Measurements from ENCODE around the gene TRIM38. TPM values are rescaled to one million over a fixed set of nuclear protein-coding genes. Genes with fewer than 3 reads are reported as not detected.

The TRIM38 gene
- total RNA-seq, 4 donors from 2014 or later, result 11.5 to 14.0 (median 12.4) TPM

DNA sequence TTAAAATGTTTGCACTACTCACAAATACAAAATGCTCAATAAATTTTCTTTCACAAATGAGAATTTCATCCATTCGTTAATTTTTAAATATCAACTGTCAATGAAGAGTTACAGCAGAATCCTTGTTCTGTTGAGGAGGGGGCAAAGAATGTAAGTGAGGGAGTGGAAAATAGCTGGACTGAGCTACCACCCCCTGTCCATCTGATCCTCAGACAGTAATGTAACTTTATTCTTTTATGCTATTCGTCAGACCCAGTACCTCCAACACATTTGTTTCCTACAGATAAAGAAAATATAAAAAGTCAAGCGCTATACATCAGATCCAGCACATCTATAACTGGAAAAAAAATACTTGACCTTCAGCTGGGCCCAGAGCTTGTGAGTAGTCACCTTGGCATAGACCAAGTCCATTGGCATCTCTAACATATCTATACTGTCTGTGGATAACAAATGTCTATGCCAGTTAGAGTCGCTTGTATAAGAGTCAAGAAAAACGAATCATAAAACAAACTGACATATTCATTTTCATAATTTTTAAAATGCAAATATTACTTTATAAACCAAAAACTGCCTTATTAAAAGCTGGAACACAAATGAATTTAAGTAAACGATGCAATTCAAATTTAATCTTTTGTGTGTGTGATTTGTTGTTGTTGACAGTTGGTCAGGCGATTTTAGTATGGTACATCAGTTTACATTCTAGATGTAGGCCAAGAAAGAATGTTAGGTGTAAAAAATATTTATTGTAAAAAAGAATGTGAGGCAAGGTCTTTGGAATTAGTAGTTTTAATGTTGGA is 67.5 kb downstream of the TRIM38 start:
- DNase-seq, result no peak
- H3K36me3 ChIP-seq, result no peaks in the 10 kb centered on the region
- no peak overlapping the region for H3K4me3 ChIP-seq (replicated peaks in 1 of 3)
- H3K27me3 ChIP-seq, result no peaks in the 10 kb centered on the region
- H3K4me1 ChIP-seq, result peaks cover 12 to 25% of the 10 kb centered on the region in 2 donors
- H3K9me3 ChIP-seq, result no peaks in the 10 kb centered on the region
- WGBS, 2 donors, result 69 to 73% methylated on average over 7 of the region's 7 CpGs
- intact Hi-C loops (cut with DNase I), result no loop called here
- no peak overlapping the region for H3K27ac ChIP-seq
- TF ChIP-seq CTCF (IDR thresholded peaks at IDR 0.05) (no peak), POLR2A (IDR thresholded peaks at IDR 0.05) (no peak)

GRCh38 chr6:26030716-26031115 is 68.1 kb downstream of the TRIM38 start:
- DNase-seq, result no peak
- peaks cover 10 to 20% of the 10 kb centered on the region in 2 donors for H3K4me1 ChIP-seq
- no peak overlapping the region for H3K4me3 ChIP-seq (replicated peaks in 1 of 3)
- 54 to 62% methylated on average over 3 of the region's 3 CpGs for WGBS, 2 donors
- intact Hi-C loops (cut with DNase I), result no loop called here
- H3K36me3 ChIP-seq, result no peaks in the 10 kb centered on the region
- no peak overlapping the region for H3K27ac ChIP-seq
- H3K27me3 ChIP-seq, result no peaks in the 10 kb centered on the region
- TF ChIP-seq POLR2A (IDR thresholded peaks at IDR 0.05) (no peak), CTCF (IDR thresholded peaks at IDR 0.05) (no peak)
- no peaks in the 10 kb centered on the region for H3K9me3 ChIP-seq

DNA sequence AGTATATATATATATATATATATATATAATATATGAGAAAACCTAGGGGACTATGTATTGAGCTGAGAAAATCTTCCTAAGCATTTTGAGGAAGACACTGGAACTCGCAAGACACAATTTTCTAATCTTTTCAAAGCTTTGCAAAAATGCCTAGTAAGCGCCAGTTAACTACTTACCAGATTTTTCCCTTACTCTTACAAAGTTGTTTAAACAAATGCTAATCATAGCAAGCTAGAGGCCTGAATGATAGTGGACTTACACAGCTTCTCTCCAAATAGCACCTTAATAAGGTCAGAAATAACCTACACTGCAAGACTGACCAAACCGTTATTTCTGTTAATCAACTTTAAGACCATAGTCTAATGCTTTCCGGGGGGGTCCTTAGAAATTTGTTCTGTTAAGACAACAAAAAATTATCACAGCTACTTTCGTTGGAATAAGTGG is 68.6 kb downstream of the TRIM38 start:
- H3K4me3 ChIP-seq (replicated peaks in 1 of 3), result peak overlapping the region in 1 of 3 donors; percentile 45
- TF ChIP-seq POLR2A (IDR thresholded peaks at IDR 0.05) (no peak), CTCF (IDR thresholded peaks at IDR 0.05) (no peak)
- no peak for DNase-seq
- H3K4me1 ChIP-seq, result peaks cover 10 to 16% of the 10 kb centered on the region in 2 donors
- H3K36me3 ChIP-seq, result no peaks in the 10 kb centered on the region
- H3K9me3 ChIP-seq, result no peaks in the 10 kb centered on the region
- intact Hi-C loops (cut with DNase I), result no loop called here
- H3K27ac ChIP-seq, result no peak overlapping the region
- no peaks in the 10 kb centered on the region for H3K27me3 ChIP-seq
- WGBS, 2 donors, result 36 to 42% methylated on average over 5 of the region's 5 CpGs

DNA sequence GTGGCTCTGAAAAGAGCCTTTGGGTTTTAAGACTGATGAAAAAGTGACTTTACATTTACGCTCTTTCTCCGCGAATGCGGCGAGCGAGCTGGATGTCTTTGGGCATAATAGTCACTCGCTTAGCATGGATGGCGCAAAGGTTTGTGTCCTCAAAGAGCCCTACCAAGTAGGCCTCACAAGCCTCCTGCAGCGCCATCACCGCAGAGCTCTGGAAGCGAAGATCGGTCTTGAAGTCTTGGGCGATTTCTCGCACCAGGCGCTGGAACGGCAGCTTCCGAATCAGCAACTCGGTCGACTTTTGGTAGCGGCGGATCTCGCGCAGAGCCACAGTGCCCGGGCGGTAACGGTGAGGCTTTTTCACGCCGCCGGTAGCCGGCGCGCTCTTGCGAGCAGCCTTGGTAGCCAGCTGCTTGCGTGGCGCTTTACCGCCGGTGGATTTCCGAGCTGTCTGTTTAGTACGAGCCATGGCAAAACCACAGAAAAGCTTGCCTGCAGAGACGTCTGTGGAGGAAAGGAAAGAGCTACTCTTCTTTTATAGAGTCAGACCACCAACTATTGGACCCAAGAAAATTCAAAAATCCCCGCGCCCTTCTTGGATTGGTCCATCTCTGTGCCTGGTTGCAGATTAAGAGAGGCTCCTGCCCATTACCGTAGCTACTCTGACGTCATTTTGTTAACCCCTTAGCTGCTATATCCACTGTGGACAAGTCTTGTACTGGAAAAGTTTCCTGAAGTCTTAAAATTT is 69.2 kb downstream of the TRIM38 start:
- peak overlapping the region in 1 of 3 donors; percentile 92 for H3K27ac ChIP-seq
- intact Hi-C loops (cut with DNase I), result no loop called here
- peak overlapping the region in 2 of 3 donors; percentile 19 to 45 for H3K4me3 ChIP-seq (replicated peaks in 1 of 3)
- no peaks in the 10 kb centered on the region for H3K27me3 ChIP-seq
- no peaks in the 10 kb centered on the region for H3K9me3 ChIP-seq
- 1 to 4% methylated on average over 19 to 31 of the region's 44 CpGs for WGBS, 2 donors
- peaks cover 10 to 16% of the 10 kb centered on the region in 2 donors for H3K4me1 ChIP-seq
- peak in 1 of 2 donors; percentile 18 for TF ChIP-seq POLR2A (IDR thresholded peaks at IDR 0.05)
- peak in 1 of 6 experiments; percentile 14 for TF ChIP-seq CTCF (IDR thresholded peaks at IDR 0.05)
- no peaks in the 10 kb centered on the region for H3K36me3 ChIP-seq
- DNase-seq, result peak; percentile 81 to 86
